Measurements from ENCODE around the gene SMAD1. TPM values are rescaled to one million over a fixed set of nuclear protein-coding genes. Genes with fewer than 3 reads are reported as not detected.
A peak's percentile ranks its signal among the peaks of the same experiment; 100 is the strongest.

SMAD1 gene
- total RNA-seq, 1 experiment from 2014 or later = 21.1 TPM

DNA sequence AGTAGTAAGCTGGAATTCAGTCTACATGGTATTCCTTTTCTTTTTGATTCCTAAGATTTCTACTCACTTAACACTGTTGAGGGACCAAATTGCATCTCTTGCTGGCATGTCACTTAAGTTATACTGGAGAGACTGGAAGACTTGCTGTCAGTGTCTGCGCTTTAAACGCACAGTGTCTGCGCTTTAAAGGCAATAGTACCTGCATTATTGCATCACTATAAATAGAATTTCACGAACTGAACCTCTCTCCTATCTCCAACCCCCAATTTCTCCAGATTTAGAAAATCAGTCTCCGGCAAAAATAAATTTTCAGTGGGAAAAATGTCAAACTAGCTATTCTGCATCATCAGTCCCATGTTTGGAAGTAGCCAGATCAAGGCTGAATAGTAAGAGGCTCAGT is 21.2 kb downstream of the SMAD1 start:
- H3K79me2 ChIP-seq (ENCODE audit: insufficient read depth, low read length) = no peaks in the 10 kb centered on the region; the same call in 1 of the 2 replicates
- no peak overlapping the region for H4K91ac ChIP-seq (ENCODE audit: insufficient read length, low read depth, low read length)
- no CpG with 5 or more reads among the region's 5 CpGs for WGBS (ENCODE audit: extremely low coverage, insufficient read length, low lambda C conversion rate)
- H3K56ac ChIP-seq (ENCODE audit: insufficient read length, low read depth, low read length) = no peak overlapping the region
- no peak for TF ChIP-seq CTCF (conservative IDR thresholded peaks at IDR 0.05)
- H3K4ac ChIP-seq (ENCODE audit: low read depth, low read length) = no peak overlapping the region
- DNase-seq = no peak
- Mint-ChIP-seq H3K27ac (peak overlapping the region in 2 of 3 experiments; percentile 30 to 38; a peak in 2 of 7 replicates), H3K27me3 (ENCODE audit: low read depth) (no peaks in the 10 kb centered on the region), H3K4me1 (peaks cover 33 to 38% of the 10 kb centered on the region in 2 experiments), H3K9me3 (no peaks in the 10 kb centered on the region), H3K36me3 (ENCODE audit: insufficient read depth in 1 of 3, low read depth in 3 of 3) (no peaks in the 10 kb centered on the region), H3K4me3 (no peak overlapping the region)
- H3K4me1 ChIP-seq (ENCODE audit: insufficient read depth, low read length) = peaks cover 5% of the 10 kb centered on the region
- no peaks in the 10 kb centered on the region for H3K23me2 ChIP-seq (ENCODE audit: insufficient read length, low read depth, low read length, poor library complexity, severe bottlenecking)
- no peak overlapping the region for H2AFZ ChIP-seq (ENCODE audit: low read length)
- H3K79me1 ChIP-seq (ENCODE audit: insufficient read depth, low read depth, low read length, poor library complexity, severe bottlenecking) = no peaks in the 10 kb centered on the region
- H2AK5ac ChIP-seq (ENCODE audit: insufficient read length, low read length) = no peak overlapping the region
- no peak overlapping the region for H3K23ac ChIP-seq (ENCODE audit: insufficient read length, low read depth, low read length)
- no peak overlapping the region for H2BK5ac ChIP-seq (ENCODE audit: insufficient read length, low read length)
- H3T11ph ChIP-seq (ENCODE audit: low read length) = no peak overlapping the region
- no peaks in the 10 kb centered on the region for H3K27me3 ChIP-seq (ENCODE audit: insufficient read depth, low read length)
- H2BK15ac ChIP-seq (ENCODE audit: low read depth, low read length) = no peak overlapping the region
- no peak overlapping the region for H3K18ac ChIP-seq (ENCODE audit: insufficient read length, low read depth, low read length)
- H3K27ac ChIP-seq (ENCODE audit: insufficient read length, low read depth, low read length) = no peak overlapping the region
- H4K20me1 ChIP-seq (ENCODE audit: control insufficient read depth, insufficient read depth, insufficient read length) = no peaks in the 10 kb centered on the region
- H2BK12ac ChIP-seq (ENCODE audit: insufficient read length, low read depth, low read length) = no peak overlapping the region
- H4K5ac ChIP-seq (ENCODE audit: insufficient read length, low read depth, low read length) = no peak overlapping the region
- no peak overlapping the region for H2BK120ac ChIP-seq (ENCODE audit: low read depth, low read length, poor library complexity, severe bottlenecking)
- no peaks in the 10 kb centered on the region for H3K9me3 ChIP-seq (ENCODE audit: control insufficient read depth, low read depth, low read length)
- H3K9ac ChIP-seq (ENCODE audit: extremely low read depth, insufficient read length, low read length) = no peak overlapping the region
- H3K14ac ChIP-seq (ENCODE audit: insufficient read depth, low read length) = no peak overlapping the region
- H3K4me2 ChIP-seq (ENCODE audit: insufficient read depth, insufficient read length, low read length) = no peak overlapping the region
- no peak overlapping the region for H2BK20ac ChIP-seq (ENCODE audit: low read depth, low read length, poor library complexity, severe bottlenecking)
- no peak overlapping the region for H4K8ac ChIP-seq (replicated peaks; ENCODE audit: insufficient read length, low read depth, low read length)
